H1 (cell line): Measurements from ENCODE around the gene CCDC159.

Source experiments
- BRCA1 ChIP-seq: IDR thresholded peaks from 2 replicates; pipeline ENCODE4 v1.6.1; 2012; ENCODE audit warnings: low read depth, low read length, improper control_type of control experiment
- CEBPB ChIP-seq: IDR thresholded peaks from 2 replicates; pipeline ENCODE4 v1.6.1; 2012; ENCODE audit warnings: low read depth, low read length
- GTF2F1 ChIP-seq: IDR thresholded peaks from 2 replicates; pipeline ENCODE4 v1.6.1; 2012; ENCODE audit warnings: low read depth, low read length, improper control_type of control experiment, borderline replicate concordance
- SP1 ChIP-seq: IDR thresholded peaks from 2 replicates; pipeline ENCODE4 v1.6.1; 2011; ENCODE audit warnings: low read depth, low read length
- TF ChIP-seq, protein P1 (sequence below), 3 experiments: IDR thresholded peaks; 1 replicate in 2 of 3; 2 replicates in 1 of 3; pipeline versions ENCODE4 v1.5.1 to v1.6.1; 2011; ENCODE audit warnings: low read length in 3 of 3, mild to moderate bottlenecking in 3 of 3, inconsistent platforms in 2 of 3, low read depth in 1 of 3, moderate library complexity in 1 of 3; ENCODE audit not compliant: insufficient read depth in 1 of 3; ENCODE audit errors: control extremely low read depth in 1 of 3
- TF ChIP-seq, protein P2 (sequence below): IDR thresholded peaks from 2 replicates; pipeline ENCODE4 v1.6.1; 2011; ENCODE audit warnings: low read depth, mild to moderate bottlenecking, low read length; ENCODE audit not compliant: insufficient read depth

DNA sequence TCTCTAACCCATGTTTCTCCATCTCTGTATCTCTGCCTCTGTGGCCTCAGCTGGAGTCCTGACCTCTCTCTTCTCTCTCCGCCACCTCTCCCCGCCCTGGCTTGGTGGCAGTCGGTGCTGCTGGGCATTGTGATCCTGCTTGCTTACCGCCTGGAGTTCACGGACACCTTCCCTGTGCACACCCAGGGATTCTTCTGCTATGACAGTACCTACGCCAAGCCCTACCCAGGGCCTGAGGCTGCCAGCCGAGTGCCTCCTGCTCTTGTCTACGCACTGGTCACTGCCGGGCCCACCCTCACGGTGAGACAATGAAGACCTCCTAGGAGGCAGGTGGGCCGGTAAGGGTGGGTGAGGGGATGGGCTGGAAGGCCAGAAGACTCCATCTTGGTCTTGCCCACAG is 13.1 kb downstream of the CCDC159 start:
- TF ChIP-seq, protein P1, sequence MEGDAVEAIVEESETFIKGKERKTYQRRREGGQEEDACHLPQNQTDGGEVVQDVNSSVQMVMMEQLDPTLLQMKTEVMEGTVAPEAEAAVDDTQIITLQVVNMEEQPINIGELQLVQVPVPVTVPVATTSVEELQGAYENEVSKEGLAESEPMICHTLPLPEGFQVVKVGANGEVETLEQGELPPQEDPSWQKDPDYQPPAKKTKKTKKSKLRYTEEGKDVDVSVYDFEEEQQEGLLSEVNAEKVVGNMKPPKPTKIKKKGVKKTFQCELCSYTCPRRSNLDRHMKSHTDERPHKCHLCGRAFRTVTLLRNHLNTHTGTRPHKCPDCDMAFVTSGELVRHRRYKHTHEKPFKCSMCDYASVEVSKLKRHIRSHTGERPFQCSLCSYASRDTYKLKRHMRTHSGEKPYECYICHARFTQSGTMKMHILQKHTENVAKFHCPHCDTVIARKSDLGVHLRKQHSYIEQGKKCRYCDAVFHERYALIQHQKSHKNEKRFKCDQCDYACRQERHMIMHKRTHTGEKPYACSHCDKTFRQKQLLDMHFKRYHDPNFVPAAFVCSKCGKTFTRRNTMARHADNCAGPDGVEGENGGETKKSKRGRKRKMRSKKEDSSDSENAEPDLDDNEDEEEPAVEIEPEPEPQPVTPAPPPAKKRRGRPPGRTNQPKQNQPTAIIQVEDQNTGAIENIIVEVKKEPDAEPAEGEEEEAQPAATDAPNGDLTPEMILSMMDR (IDR thresholded peaks at IDR 0.05; ENCODE audit: control extremely low read depth in 1 of 3, insufficient read depth in 1 of 3, low read depth in 1 of 3, low read length in 3 of 3) = no peak
- TF ChIP-seq, protein P2, sequence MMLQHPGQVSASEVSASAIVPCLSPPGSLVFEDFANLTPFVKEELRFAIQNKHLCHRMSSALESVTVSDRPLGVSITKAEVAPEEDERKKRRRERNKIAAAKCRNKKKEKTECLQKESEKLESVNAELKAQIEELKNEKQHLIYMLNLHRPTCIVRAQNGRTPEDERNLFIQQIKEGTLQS = no peak
- TF ChIP-seq BRCA1 = no peak
- no peak for TF ChIP-seq GTF2F1
- no peak for TF ChIP-seq SP1
- no peak for TF ChIP-seq CEBPB
